Bronchial epithelial cell (primary cell): ENCODE measurements around the gene FZD4. TPM values are rescaled to one million over a fixed set of nuclear protein-coding genes. Genes with fewer than 3 reads are reported as not detected.

Experiments
- DNase-seq: peaks from one replicate; pipeline ENCODE4 v3.0.0-alpha.2; 2010; ENCODE audit warnings: low read depth
- FAIRE-seq: peaks from 2 replicates; lab custom pipeline; 2011; peaks lifted over from hg19 to GRCh38; lab: Jason Lieb, UNC
- H3K27me3 ChIP-seq: 2 replicates; pipeline ENCODE4 v1.5.1; 2011; ENCODE audit warnings: low read length; ENCODE audit not compliant: control insufficient read depth, insufficient read depth
- H3K36me3 ChIP-seq: 2 replicates; pipeline ENCODE4 v1.5.1; 2011; ENCODE audit warnings: low read length; ENCODE audit not compliant: control insufficient read depth, insufficient read depth
- H3K4me3 ChIP-seq: 2 replicates; pipeline ENCODE4 v1.5.1; 2011; ENCODE audit warnings: mild to moderate bottlenecking, low read depth, low read length, control low read depth
- total RNA-seq: library from RNA; depleted of rRNA; stranded (reverse); fragments of >200 nt; gene quantifications from 2 replicates; pipeline ENCODE4 v1.2.1, GENCODE V29; 2014
- TF ChIP-seq, protein P1 (sequence below): IDR thresholded peaks from 2 replicates; pipeline ENCODE4 v1.5.1; 2011; ENCODE audit warnings: mild to moderate bottlenecking, moderate library complexity, low read length, control low read depth, inconsistent platforms; ENCODE audit not compliant: insufficient read depth, severe bottlenecking

Gene FZD4
- total RNA-seq, 1 donor from 2014 or later, result 0.53 TPM

DNA sequence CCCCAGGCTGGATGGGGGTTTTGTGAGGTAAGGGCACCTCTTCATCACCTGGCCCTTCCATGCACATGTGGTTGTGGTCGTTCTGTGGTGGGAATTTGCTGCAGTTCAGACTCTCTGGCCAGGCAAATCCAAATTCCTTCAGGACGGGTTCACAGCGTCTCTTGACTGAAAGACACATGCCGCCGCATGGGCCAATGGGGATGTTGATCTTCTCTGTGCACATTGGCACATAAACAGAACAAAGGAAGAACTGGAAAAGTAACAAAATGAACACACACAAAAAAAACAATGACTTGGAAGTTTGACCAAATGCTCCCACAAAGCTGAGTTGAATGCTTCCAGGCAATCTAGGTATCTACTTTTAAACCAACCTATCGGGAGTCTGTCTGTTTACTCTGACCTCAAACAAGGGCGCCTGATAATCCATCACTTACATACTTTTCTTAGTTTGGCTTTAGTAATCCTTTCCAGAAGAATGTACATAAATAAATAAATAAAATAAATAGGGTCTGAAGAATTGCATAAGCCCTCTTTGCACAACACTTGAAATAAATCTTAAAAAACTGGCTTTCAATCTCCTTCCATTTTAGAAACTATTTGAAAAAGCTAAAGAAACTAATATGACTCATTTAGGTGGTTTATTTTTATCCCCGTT, 2.8 kb downstream of the FZD4 start:
- TF ChIP-seq, protein P1, sequence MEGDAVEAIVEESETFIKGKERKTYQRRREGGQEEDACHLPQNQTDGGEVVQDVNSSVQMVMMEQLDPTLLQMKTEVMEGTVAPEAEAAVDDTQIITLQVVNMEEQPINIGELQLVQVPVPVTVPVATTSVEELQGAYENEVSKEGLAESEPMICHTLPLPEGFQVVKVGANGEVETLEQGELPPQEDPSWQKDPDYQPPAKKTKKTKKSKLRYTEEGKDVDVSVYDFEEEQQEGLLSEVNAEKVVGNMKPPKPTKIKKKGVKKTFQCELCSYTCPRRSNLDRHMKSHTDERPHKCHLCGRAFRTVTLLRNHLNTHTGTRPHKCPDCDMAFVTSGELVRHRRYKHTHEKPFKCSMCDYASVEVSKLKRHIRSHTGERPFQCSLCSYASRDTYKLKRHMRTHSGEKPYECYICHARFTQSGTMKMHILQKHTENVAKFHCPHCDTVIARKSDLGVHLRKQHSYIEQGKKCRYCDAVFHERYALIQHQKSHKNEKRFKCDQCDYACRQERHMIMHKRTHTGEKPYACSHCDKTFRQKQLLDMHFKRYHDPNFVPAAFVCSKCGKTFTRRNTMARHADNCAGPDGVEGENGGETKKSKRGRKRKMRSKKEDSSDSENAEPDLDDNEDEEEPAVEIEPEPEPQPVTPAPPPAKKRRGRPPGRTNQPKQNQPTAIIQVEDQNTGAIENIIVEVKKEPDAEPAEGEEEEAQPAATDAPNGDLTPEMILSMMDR, result no peak
- no peaks in the 10 kb centered on the region for H3K36me3 ChIP-seq
- FAIRE-seq (no peak), DNase-seq (no peak)
- no peaks in the 10 kb centered on the region for H3K27me3 ChIP-seq
- no peak overlapping the region for H3K4me3 ChIP-seq

DNA sequence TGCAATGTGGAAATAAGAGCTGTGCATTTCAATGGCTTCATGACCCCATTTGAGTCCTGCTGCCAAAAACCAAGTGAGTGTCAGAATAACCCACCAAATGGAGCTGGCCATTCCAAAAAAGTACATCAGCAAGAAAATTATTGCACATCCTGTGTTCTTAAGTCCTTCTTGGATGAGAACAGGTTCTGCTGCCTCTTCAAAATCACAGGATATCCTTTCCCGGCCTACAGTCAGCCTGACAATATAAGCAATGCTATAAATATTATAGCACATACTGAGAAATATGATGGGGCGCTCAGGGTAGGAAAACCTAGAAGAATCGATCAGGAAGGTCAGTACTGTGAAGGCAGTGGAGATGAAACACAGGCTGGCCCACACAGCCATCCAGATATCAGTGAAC, 3.5 kb downstream of the FZD4 start:
- no peak overlapping the region for H3K4me3 ChIP-seq
- no peaks in the 10 kb centered on the region for H3K27me3 ChIP-seq
- H3K36me3 ChIP-seq, result no peaks in the 10 kb centered on the region
- DNase-seq (no peak), FAIRE-seq (no peak)
- TF ChIP-seq, protein P1, result no peak

DNA sequence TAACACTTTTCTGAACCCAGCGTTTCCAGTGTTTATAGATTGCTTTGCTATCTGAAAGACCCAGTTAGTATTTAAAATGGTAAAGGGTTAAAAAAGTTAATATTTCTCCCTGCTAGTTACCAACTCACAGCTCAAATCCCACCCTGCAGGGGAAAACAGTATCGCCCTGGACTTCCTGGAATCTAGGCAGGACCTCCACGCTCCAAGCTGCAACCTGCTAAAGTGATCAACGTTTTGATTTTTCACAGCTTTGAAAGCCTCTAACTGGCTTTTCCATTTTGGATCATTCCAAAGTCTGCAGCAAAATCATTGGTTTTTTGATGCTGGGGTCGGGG, 4.6 kb downstream of the FZD4 start:
- Histone ChIP-seq H3K36me3 (no peaks in the 10 kb centered on the region), H3K4me3 (no peak overlapping the region), H3K27me3 (no peaks in the 10 kb centered on the region)
- TF ChIP-seq, protein P1, result no peak
- no peak for DNase-seq
- no peak for FAIRE-seq

DNA sequence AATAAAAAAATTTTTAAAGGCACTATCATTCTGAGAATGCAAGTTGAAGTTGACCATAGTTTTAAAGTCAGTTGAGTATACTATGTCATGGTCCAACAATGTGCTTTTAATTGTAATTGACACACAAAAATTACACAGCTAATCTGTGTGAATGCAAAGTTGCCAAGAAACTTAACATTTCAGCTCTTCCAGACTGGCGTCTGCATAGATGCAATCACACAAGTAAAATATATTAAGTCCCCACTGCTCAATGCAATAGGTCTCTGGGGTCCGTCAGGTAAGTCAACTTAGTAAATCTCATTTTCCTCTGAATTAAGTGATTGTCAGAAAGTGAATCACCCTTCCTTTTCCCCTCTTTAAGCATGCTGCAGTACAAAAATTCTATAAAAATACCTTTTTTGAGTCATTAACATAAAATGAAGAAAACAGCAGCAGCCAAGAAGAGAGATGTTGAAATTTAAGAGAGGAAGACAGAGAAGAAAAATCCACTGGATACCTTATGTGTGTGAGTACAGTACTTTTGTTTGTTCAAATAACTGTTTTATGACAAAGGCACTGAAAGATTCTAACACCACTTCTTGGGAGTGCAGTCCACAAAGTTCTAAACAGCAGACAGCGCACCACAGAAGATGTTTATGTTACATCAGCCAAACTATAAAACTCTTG, 5.1 kb downstream of the FZD4 start:
- FAIRE-seq (no peak), DNase-seq (no peak)
- TF ChIP-seq, protein P1, result no peak
- H3K4me3 ChIP-seq, result no peak overlapping the region
- no peaks in the 10 kb centered on the region for H3K36me3 ChIP-seq
- H3K27me3 ChIP-seq, result no peaks in the 10 kb centered on the region

DNA sequence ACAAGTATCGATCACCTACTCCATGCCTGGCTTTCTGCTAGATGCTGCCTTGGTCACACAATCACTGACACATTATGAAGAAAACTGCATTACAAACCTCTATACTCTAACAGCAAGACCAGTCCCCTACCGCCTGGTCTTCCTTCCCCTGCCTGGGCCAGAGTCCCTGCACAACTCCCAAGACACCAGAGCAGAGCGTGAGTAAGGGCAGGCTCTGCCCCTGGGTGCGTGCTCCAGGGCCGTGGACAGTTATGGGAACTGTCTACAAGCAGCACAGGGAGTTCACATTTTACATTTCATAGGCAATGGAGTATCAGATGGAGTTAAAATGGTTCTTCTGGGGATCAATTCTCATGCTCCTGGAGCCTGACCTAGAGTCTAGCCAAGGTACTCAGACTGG, 6.5 kb downstream of the FZD4 start:
- Histone ChIP-seq H3K36me3 (no peaks in the 10 kb centered on the region), H3K4me3 (no peak overlapping the region), H3K27me3 (no peaks in the 10 kb centered on the region)
- TF ChIP-seq, protein P1, result no peak
- DNase-seq, result no peak
- no peak for FAIRE-seq
